Astrocyte of the cerebellum (primary cell): ENCODE measurements around the gene CLSTN1.
"Not testable (repeated sequence)": the region's sequence is repeated elsewhere in the genome, so short reads cannot be mapped to it uniquely, and the experiment has no call there.

Experiments
- DNase-seq: peaks from one replicate; pipeline ENCODE4 v3.0.0-alpha.2; 2011; ENCODE audit warnings: low read depth
- H3K4me3 ChIP-seq: 2 replicates; pipeline ENCODE4 v1.5.1; 2011; ENCODE audit warnings: mild to moderate bottlenecking, low read depth, low read length, moderate library complexity
- in situ Hi-C: cut with HindIII; loops from 2 replicates; pipeline ENCODE4 v1.10.0; 2017; ENCODE audit warnings: low sequenced_read_pairs
- TF ChIP-seq, protein P1 (sequence below): IDR thresholded peaks from 2 replicates; pipeline ENCODE4 v1.5.1; 2012; ENCODE audit warnings: low read length, low read depth, moderate library complexity, mild to moderate bottlenecking; ENCODE audit errors: missing control alignments

CLSTN1 gene

DNA sequence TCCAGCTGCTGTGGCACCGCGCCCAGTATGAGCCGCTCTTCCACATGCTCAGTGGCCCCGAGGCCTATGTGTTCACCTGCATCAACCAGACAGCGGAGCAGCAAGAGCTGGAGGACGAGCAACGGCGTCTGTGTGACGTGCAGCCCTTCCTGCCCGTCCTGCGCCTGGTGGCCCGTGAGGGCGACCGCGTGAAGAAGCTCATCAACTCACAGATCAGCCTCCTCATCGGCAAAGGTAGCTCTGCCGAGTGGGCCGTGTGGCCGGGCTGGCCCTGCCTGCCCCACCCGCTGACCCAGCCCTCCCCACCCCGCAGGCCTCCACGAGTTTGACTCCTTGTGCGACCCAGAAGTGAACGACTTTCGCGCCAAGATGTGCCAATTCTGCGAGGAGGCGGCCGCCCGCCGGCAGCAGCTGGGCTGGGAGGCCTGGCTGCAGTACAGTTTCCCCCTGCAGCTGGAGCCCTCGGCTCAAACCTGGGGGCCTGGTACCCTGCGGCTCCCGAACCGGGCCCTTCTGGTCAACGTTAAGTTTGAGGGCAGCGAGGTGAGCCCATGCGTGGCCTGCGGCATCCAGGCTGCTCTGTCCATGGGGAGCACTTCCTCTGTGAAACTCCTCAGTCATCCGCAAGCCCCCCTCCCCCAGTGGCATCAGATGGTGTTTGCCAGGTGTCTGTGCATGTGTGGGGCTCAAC lies 108.1 kb downstream of the CLSTN1 start:
- DNase-seq, result no peak
- no peak overlapping the region for H3K4me3 ChIP-seq
- TF ChIP-seq, protein P1, sequence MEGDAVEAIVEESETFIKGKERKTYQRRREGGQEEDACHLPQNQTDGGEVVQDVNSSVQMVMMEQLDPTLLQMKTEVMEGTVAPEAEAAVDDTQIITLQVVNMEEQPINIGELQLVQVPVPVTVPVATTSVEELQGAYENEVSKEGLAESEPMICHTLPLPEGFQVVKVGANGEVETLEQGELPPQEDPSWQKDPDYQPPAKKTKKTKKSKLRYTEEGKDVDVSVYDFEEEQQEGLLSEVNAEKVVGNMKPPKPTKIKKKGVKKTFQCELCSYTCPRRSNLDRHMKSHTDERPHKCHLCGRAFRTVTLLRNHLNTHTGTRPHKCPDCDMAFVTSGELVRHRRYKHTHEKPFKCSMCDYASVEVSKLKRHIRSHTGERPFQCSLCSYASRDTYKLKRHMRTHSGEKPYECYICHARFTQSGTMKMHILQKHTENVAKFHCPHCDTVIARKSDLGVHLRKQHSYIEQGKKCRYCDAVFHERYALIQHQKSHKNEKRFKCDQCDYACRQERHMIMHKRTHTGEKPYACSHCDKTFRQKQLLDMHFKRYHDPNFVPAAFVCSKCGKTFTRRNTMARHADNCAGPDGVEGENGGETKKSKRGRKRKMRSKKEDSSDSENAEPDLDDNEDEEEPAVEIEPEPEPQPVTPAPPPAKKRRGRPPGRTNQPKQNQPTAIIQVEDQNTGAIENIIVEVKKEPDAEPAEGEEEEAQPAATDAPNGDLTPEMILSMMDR, result no peak
- in situ Hi-C loops, result no loop called here

DNA sequence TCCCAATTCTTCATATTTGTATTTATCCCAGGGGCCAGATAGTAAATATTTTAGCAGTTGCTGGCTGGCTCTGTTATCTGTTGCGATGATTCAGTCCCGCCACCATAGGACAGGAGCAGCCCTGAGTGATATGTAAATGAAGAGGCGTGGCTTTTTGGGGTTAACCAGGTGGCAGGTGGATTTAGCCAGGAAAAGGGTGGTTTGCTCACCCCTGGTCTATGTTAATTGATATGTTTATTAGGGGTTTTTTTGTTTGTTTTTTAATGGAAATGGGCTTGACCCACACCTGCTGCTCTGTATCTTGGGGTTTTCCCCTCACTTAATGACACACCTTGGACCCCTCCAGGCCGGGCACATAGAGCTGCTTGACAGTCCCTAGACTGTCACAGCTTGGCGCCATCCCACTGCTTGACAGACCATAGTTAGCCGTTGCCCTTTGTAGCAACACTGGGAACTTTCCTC lies 109.5 kb downstream of the CLSTN1 start:
- TF ChIP-seq, protein P1, result no peak
- in situ Hi-C loops, result no loop called here
- no peak overlapping the region for H3K4me3 ChIP-seq
- DNase-seq, result no peak

DNA sequence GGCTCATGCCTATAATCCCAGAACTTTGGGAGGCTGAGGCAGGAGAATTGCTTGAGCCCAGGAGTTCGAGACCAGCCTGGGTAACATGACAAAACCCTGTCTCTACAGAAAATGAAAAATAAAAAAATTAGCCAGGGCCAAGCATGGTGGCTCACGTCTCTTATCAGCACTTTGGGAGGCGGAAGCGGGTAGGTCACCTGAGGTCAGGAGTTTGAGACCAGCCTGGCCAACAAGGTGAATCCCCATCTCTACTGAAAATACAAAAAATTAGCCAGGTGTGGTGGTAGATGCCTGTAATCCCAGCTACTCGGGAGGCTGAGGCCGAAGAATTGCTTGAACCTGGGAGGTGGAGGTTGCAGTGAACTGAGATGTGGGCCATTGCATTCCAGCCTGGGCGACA lies 111.0 kb downstream of the CLSTN1 start:
- H3K4me3 ChIP-seq, DNase-seq, in situ Hi-C loops: not testable (repeated sequence)

DNA sequence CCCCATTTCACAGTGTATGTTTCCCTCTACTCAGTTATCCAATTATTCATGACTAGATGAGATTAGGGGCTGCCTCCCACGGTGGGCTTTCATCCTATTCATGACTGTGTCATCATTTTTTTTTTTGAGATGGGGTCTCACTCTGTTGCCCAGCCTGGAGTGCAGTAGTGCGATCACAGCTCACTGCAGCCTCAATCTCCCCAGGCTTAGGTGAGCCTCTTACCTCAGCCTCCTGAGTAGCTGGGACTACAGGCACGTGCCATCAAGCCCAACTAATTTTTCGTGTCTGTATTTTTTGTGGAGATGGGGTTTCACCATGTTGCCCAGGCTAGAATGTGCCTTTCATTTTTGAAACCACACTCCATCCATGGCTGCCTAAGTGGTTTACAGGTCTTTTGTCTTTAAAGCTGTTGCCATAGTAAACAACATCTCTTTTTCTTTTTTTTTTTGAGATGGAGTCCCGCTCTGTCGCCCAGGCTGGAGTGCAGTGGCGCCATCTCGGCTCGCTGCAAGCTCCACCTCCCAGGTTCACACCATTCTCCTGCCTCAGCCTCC lies 112.2 kb downstream of the CLSTN1 start:
- in situ Hi-C loops, result no loop called here
- H3K4me3 ChIP-seq, result no peak overlapping the region
- TF ChIP-seq, protein P1, result no peak
- no peak for DNase-seq

DNA sequence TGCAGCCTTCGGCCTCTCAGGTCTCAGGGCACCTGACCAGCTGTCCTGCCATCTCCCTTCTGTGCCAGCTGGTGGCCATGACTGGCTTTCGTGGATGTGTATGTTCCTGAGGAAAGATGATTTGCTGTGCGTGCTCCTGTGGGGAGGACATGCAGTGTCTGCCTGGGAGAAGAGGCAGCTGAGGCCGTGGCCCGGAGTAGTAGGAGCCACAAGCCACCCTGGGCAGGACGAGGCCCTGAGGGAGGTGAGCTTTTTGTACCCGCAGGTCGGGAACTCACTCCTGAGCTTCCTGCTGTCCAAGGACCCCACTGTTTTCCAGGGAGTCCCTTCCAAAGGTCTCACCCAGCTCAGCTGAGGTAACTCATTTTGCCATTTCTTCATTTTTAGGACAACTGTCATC lies 113.7 kb downstream of the CLSTN1 start:
- TF ChIP-seq, protein P1, result no peak
- no peak for DNase-seq
- H3K4me3 ChIP-seq, result no peak overlapping the region
- in situ Hi-C loops, result no loop called here

DNA sequence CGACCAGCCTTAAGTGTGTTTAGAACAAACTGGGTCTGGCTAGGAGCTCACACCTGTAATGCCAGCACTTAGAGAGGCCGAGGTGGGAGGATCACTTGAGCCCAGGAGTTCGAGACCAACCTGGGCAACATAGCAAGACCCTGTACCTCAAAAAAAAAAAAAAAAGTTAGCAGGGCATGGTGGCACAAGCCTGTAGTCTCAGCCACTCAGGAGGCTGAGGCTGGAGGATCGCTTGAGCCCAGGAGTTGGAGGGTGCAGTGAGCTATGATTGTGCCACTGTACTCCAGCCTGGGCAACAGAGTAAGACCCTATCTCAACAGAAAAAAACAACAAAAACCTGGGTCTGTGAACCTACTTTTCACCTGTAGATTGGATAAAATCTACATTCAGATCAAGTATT lies 117.6 kb downstream of the CLSTN1 start:
- H3K4me3 ChIP-seq, result no peak overlapping the region
- TF ChIP-seq, protein P1, result no peak
- no peak for DNase-seq
- in situ Hi-C loops, result no loop called here

DNA sequence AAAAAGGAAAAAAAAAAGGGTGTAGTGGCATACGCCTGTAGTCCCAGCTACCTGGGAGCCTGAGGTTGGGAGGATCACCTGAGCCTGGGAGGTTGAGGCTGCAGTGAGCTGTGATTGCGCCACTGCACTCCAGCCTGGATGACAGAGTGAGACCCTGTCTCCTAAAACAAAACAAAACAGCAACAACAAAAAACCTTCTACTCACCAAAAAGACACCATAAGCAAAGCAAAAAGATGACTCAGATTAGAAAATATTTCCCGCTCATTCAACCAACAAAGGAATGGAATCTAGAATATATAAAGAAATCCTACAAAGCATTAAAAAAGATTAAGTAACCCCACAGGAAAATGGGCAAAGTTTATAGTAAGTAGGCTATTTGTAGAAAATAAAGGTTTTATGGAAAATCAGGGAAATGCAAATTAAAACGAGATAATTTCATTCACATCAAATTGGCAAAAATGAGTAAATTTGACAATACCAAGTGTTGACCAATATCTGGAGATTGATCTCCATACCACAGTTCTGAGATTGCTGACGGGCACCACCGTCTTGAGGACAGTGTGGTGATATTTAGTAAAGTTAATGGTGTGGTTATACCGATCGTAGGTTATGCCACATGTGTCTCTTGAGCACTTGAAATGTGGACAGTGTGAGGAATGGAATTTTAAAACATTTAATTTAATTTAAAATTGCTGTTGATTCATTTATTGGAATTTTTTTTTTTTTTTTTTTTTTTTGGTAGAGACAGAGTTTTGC lies 118.2 kb downstream of the CLSTN1 start:
- H3K4me3 ChIP-seq, result no peak overlapping the region

More for the DNA sequence above, 118.2 kb downstream of the CLSTN1 start:
- peak; percentile 66 for DNase-seq
- TF ChIP-seq, protein P1, result no peak
- in situ Hi-C loops, result no loop called here
